SK-N-SH (cell line): ENCODE measurements around the gene LRRC36. TPM values are rescaled to one million over a fixed set of nuclear protein-coding genes. Genes with fewer than 3 reads are reported as not detected.

ENCODE experiments used
- CTCF ChIA-PET: fragments of 300-600, 350-600 bp; formaldehyde crosslinking; extraction: SDS; loops from one replicate; lab custom pipeline; 2021; lab: Yijun Ruan, JAX
- POLR2A ChIA-PET: fragments of 350-600 bp; sonication (Branson Sonifier 250); formaldehyde crosslinking; extraction: SDS; loops from one replicate; lab custom pipeline; 2020; ENCODE audit warnings: antibody characterized with exemption, inconsistent platforms; lab: Yijun Ruan, JAX
- DNase-seq: peaks from one replicate; pipeline ENCODE4 v3.0.0; 2012
- H2AFZ ChIP-seq: fragments of 200-600 bp; sonication (generic); 2 replicates; pipeline ENCODE4 v1.8.1; 2016; ENCODE audit warnings: antibody characterized with exemption, mild to moderate bottlenecking, low read depth
- H3F3A ChIP-seq: fragments of 200-600 bp; sonication (generic); replicated peaks from 2 replicates; pipeline ENCODE3; 2016; ENCODE audit warnings: antibody characterized with exemption, mild to moderate bottlenecking; ENCODE audit not compliant: insufficient read depth
- H3K27ac ChIP-seq, 2 experiments: fragments of 200-500 bp in 1 of 2; fragments of 200-600 bp in 1 of 2; sonication (Bioruptor generic) in 1 of 2; sonication (generic), shearing (Covaris generic) in 1 of 2; 2 replicates each; pipeline versions ENCODE4 v1.5.1 to v1.6.1; 2014 to 2016; ENCODE audit warnings: low read depth in 2 of 2, inconsistent platforms in 1 of 2, low read length in 1 of 2, mild to moderate bottlenecking in 1 of 2, mixed read lengths in 1 of 2
- H3K27me3 ChIP-seq: fragments of 200-600 bp; sonication (generic), shearing (Covaris generic); 2 replicates; pipeline ENCODE4 v1.6.1; 2016; ENCODE audit warnings: mixed run types; ENCODE audit not compliant: insufficient read depth
- H3K36me3 ChIP-seq, 2 experiments: fragments of 200-500 bp in 1 of 2; fragments of 200-600 bp in 1 of 2; sonication (Bioruptor generic) in 1 of 2; sonication (generic) in 1 of 2; replicated peaks in 1 of 2; 2 replicates each; pipeline versions ENCODE3 to v1.5.1; 2014 to 2016; ENCODE audit warnings: low read length in 1 of 2, mild to moderate bottlenecking in 1 of 2; ENCODE audit not compliant: insufficient read depth in 2 of 2, control insufficient read depth in 1 of 2
- H3K4me1 ChIP-seq, 2 experiments: fragments of 200-500 bp in 1 of 2; fragments of 200-600 bp in 1 of 2; sonication (Bioruptor generic) in 1 of 2; sonication (generic), shearing (Covaris generic) in 1 of 2; 2 replicates each; pipeline versions ENCODE4 v1.5.1 to v1.6.1; 2014 to 2016; ENCODE audit warnings: low read depth in 1 of 2, low read length in 1 of 2, mixed run types in 1 of 2; ENCODE audit not compliant: insufficient read depth in 2 of 2, control insufficient read depth in 1 of 2
- H3K4me2 ChIP-seq: fragments of 200-600 bp; sonication (generic), shearing (Covaris generic); 2 replicates; pipeline ENCODE4 v1.6.1; 2017; ENCODE audit warnings: mixed run types
- H3K4me3 ChIP-seq, 2 experiments: fragments of 200-500 bp in 1 of 2; fragments of 200-600 bp in 1 of 2; sonication (Bioruptor generic) in 1 of 2; sonication (generic), shearing (Covaris generic) in 1 of 2; 2 replicates each; pipeline versions ENCODE4 v1.5.1 to v1.8.1; 2014 to 2016; ENCODE audit warnings: low read depth in 2 of 2, inconsistent platforms in 1 of 2, low read length in 1 of 2, mild to moderate bottlenecking in 1 of 2, mixed read lengths in 1 of 2, moderate library complexity in 1 of 2
- H3K79me2 ChIP-seq: fragments of 200-600 bp; sonication (generic); 2 replicates; pipeline ENCODE4 v1.8.1; 2017; ENCODE audit warnings: mild to moderate bottlenecking; ENCODE audit not compliant: insufficient read depth
- H3K9ac ChIP-seq: fragments of 200-600 bp; sonication (generic); 2 replicates; pipeline ENCODE4 v1.6.1; 2017; ENCODE audit warnings: mixed run types
- H3K9me2 ChIP-seq: fragments of 200-600 bp; sonication (generic); 2 replicates; pipeline ENCODE4 v1.6.1; 2017; ENCODE audit warnings: mixed run types
- H3K9me3 ChIP-seq: fragments of 200-600 bp; sonication (generic); 2 replicates; pipeline ENCODE4 v1.6.1; 2017; ENCODE audit warnings: mixed run types, mild to moderate bottlenecking, moderate library complexity
- H4K20me1 ChIP-seq: fragments of 200-600 bp; sonication (generic); 2 replicates; pipeline ENCODE4 v1.6.1; 2017; ENCODE audit warnings: mild to moderate bottlenecking, mixed run types; ENCODE audit not compliant: insufficient read depth
- CHD2 ChIP-seq: fragments of 150-350 bp; IDR thresholded peaks from 2 replicates; pipeline ENCODE4 v1.6.1; 2018; ENCODE audit warnings: low read length; ENCODE audit not compliant: partially characterized antibody
- EP300 ChIP-seq, 2 experiments: IDR thresholded peaks; 2 replicates each; pipeline versions ENCODE4 v1.4.0 to v1.6.1; 2012; ENCODE audit warnings: borderline replicate concordance in 1 of 2, low read depth in 1 of 2, low read length in 1 of 2
- FOSL2 ChIP-seq: IDR thresholded peaks from 2 replicates; pipeline ENCODE4 v1.4.0; 2012; ENCODE audit warnings: low read depth, mild to moderate bottlenecking, moderate library complexity, borderline replicate concordance
- FOXM1 ChIP-seq: IDR thresholded peaks from 2 replicates; pipeline ENCODE4 v1.4.0; 2012; ENCODE audit warnings: low read depth, mild to moderate bottlenecking
- JUND ChIP-seq: IDR thresholded peaks from 2 replicates; pipeline ENCODE4 v1.4.0; 2012
- MEF2A ChIP-seq: IDR thresholded peaks from 2 replicates; pipeline ENCODE4 v1.4.0; 2012; ENCODE audit warnings: low read depth, borderline replicate concordance
- NRF1 ChIP-seq: IDR thresholded peaks from 2 replicates; pipeline ENCODE4 v1.6.1; 2012; ENCODE audit warnings: low read depth, mild to moderate bottlenecking, low read length
- POLR2AphosphoS5 ChIP-seq: IDR thresholded peaks from 2 replicates; pipeline ENCODE4 v1.6.1; 2012; ENCODE audit warnings: low read depth, low read length
- RAD21 ChIP-seq: IDR thresholded peaks from 2 replicates; pipeline ENCODE4 v1.6.1; 2012; ENCODE audit warnings: mild to moderate bottlenecking, low read length
- RFX5 ChIP-seq: IDR thresholded peaks from 2 replicates; pipeline ENCODE4 v1.6.1; 2012; ENCODE audit warnings: mild to moderate bottlenecking, improper control_type of control experiment, low read length
- SMC3 ChIP-seq: IDR thresholded peaks from 2 replicates; pipeline ENCODE4 v1.6.1; 2012; ENCODE audit warnings: low read depth, low read length, improper control_type of control experiment
- TAF1 ChIP-seq: IDR thresholded peaks from 2 replicates; pipeline ENCODE4 v1.6.1; 2012; ENCODE audit warnings: low read depth, mild to moderate bottlenecking, low read length, moderate library complexity, borderline replicate concordance
- TCF12 ChIP-seq: IDR thresholded peaks from 2 replicates; pipeline ENCODE4 v1.4.0; 2012
- TEAD4 ChIP-seq: IDR thresholded peaks from 2 replicates; pipeline ENCODE4 v1.4.0; 2012; ENCODE audit warnings: mild to moderate bottlenecking, borderline replicate concordance; ENCODE audit not compliant: insufficient read depth
- YY1 ChIP-seq: IDR thresholded peaks from 2 replicates; pipeline ENCODE4 v1.4.0; 2012; ENCODE audit warnings: low read depth, mild to moderate bottlenecking
- WGBS: methylation state at CpG from one replicate; pipeline ENCODE4 v1.1.6; 2017; ENCODE audit warnings: low lambda C conversion rate; 5-methylcytosine and 5-hydroxymethylcytosine counted together
- polyA plus RNA-seq, 3 experiments: library from polyadenylated mRNA; depleted of rRNA; stranded (reverse); fragments of >200 nt; gene quantifications; 2 replicates each; pipeline ENCODE4 v1.2.3, GENCODE V29; 2012
- TF ChIP-seq, protein P1 (sequence below): IDR thresholded peaks from 2 replicates; pipeline ENCODE4; 2012
- TF ChIP-seq, protein P2 (sequence below): fragments of 200-600 bp; sonication (generic); IDR thresholded peaks from 2 replicates; pipeline ENCODE4 v1.6.1; 2017; ENCODE audit warnings: antibody characterized with exemption, mild to moderate bottlenecking, moderate library complexity
- TF ChIP-seq, protein P3 (sequence below): IDR thresholded peaks from 2 replicates; pipeline ENCODE4 v1.4.0; 2012; ENCODE audit warnings: low read depth, borderline replicate concordance

The LRRC36 gene
- polyA plus RNA-seq, 1 of the 3 experiments (the other 2 are of a cell fraction), result 0.92 TPM

DNA sequence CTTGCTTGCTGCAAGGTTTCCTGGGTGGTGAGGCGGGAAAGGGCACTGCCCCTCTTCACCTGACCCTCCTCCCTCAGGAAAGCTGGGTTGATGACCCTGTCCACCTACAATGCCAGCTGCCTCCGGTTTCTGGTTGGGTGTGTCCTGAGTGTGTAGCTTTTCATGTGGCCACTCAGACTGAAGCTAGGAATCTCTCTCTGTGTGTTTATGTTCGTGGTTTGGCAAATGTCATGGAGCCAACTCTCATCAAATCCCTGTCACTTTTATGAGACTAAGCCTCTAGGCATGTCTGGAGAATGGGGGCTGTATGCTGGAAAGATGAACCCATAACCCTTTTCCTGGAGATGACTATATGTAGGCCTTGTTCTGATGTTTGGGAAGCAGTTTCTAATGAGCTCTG is 30.2 kb upstream of the LRRC36 start:
- Histone ChIP-seq H3K4me1 (peaks cover 0 to 8% of the 10 kb centered on the region in 2 experiments; a peak in 1 of 4 replicates), H3K27ac (peak overlapping the region in 1 of 2 experiments; percentile 43; a peak in 3 of 4 replicates), H3K79me2 (no peaks in the 10 kb centered on the region), H3K9me2 (no peaks in the 10 kb centered on the region), H3K9ac (no peak overlapping the region), H2AFZ (no peak overlapping the region), H3K4me2 (no peak overlapping the region), H3K27me3 (no peaks in the 10 kb centered on the region)
- CTCF ChIA-PET, result interaction anchor here (1.2 to 4.2 kb wide), 5 partner anchors 11 to 35 kb away, joined by 3 to 23 read pairs (median 4); partner anchors contain the start of genes KCTD19 and LRRC36
- TF ChIP-seq TCF12 (no peak), RFX5 (no peak), TAF1 (no peak)
- TF ChIP-seq, protein P1, sequence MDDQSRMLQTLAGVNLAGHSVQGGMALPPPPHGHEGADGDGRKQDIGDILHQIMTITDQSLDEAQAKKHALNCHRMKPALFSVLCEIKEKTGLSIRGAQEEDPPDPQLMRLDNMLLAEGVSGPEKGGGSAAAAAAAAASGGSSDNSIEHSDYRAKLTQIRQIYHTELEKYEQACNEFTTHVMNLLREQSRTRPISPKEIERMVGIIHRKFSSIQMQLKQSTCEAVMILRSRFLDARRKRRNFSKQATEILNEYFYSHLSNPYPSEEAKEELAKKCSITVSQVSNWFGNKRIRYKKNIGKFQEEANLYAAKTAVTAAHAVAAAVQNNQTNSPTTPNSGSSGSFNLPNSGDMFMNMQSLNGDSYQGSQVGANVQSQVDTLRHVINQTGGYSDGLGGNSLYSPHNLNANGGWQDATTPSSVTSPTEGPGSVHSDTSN, result peak; percentile 28; the same call in 1 of the 2 replicates
- TF ChIP-seq, all 33 proteins: peak for 1
- 25% methylated on average over 3 of the region's 3 CpGs for WGBS
- no peak overlapping the region for H3K4me3 ChIP-seq
- no peak for DNase-seq
- H4K20me1 ChIP-seq, result no peaks in the 10 kb centered on the region
- H3K9me3 ChIP-seq, result no peaks in the 10 kb centered on the region
- POLR2A ChIA-PET, result interaction anchor here (1.5 kb wide), 1 partner anchor 11 kb away, joined by 4 read pairs; no protein-coding TSS in a partner anchor
- peaks cover 7% of the 10 kb centered on the region for H3F3A ChIP-seq
- H3K36me3 ChIP-seq, result no peaks in the 10 kb centered on the region

- H3K27me3 ChIP-seq, result no peaks in the 10 kb centered on the region
- no peaks in the 10 kb centered on the region for H3K9me3 ChIP-seq
- H4K20me1 ChIP-seq, result no peaks in the 10 kb centered on the region
- H3F3A ChIP-seq, result peaks cover 7% of the 10 kb centered on the region
- CTCF ChIA-PET, result interaction anchor here (0.7 to 4.2 kb wide), 2 partner anchors 13 to 95 kb away, joined by 3 to 23 read pairs; partner anchors contain the start of gene TPPP3
- no peak for DNase-seq
- peaks cover 0 to 8% of the 10 kb centered on the region in 2 experiments; a peak in 1 of 4 replicates for H3K4me1 ChIP-seq
- POLR2A ChIA-PET, result no interaction called here
- no peaks in the 10 kb centered on the region for H3K79me2 ChIP-seq
- no peak overlapping the region for H2AFZ ChIP-seq
- no peak overlapping the region for H3K4me2 ChIP-seq
- H3K36me3 ChIP-seq, result no peaks in the 10 kb centered on the region
- no peak overlapping the region for H3K9ac ChIP-seq
- no peak overlapping the region for H3K4me3 ChIP-seq
- WGBS, result 87% methylated on average over 9 of the region's 9 CpGs
- no peak overlapping the region for H3K27ac ChIP-seq
- no peaks in the 10 kb centered on the region for H3K9me2 ChIP-seq
- TF ChIP-seq FOXM1 (no peak), SMC3 (no peak), POLR2AphosphoS5 (no peak), TAF1 (no peak), MEF2A (no peak), FOSL2 (no peak), JUND (no peak), RFX5 (no peak), RAD21 (no peak), YY1 (no peak), TEAD4 (no peak), EP300 (IDR thresholded peaks at IDR 0.05; ENCODE audit: borderline replicate concordance in 1 of 2, low read depth in 1 of 2, low read length in 1 of 2) (no peak), CHD2 (no peak), NRF1 (no peak)
- TF ChIP-seq, protein P2, sequence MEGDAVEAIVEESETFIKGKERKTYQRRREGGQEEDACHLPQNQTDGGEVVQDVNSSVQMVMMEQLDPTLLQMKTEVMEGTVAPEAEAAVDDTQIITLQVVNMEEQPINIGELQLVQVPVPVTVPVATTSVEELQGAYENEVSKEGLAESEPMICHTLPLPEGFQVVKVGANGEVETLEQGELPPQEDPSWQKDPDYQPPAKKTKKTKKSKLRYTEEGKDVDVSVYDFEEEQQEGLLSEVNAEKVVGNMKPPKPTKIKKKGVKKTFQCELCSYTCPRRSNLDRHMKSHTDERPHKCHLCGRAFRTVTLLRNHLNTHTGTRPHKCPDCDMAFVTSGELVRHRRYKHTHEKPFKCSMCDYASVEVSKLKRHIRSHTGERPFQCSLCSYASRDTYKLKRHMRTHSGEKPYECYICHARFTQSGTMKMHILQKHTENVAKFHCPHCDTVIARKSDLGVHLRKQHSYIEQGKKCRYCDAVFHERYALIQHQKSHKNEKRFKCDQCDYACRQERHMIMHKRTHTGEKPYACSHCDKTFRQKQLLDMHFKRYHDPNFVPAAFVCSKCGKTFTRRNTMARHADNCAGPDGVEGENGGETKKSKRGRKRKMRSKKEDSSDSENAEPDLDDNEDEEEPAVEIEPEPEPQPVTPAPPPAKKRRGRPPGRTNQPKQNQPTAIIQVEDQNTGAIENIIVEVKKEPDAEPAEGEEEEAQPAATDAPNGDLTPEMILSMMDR, result no peak
- TF ChIP-seq, protein P3, sequence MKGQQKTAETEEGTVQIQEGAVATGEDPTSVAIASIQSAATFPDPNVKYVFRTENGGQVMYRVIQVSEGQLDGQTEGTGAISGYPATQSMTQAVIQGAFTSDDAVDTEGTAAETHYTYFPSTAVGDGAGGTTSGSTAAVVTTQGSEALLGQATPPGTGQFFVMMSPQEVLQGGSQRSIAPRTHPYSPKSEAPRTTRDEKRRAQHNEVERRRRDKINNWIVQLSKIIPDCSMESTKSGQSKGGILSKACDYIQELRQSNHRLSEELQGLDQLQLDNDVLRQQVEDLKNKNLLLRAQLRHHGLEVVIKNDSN, result no peak
Observed at GRCh38 chr16:67298277-67298676, 28.3 kb upstream of the LRRC36 start.
